Colonic mucosa (tissue), 4 donors: Measurements from ENCODE around the gene HABP2. TPM values are rescaled to one million over a fixed set of nuclear protein-coding genes. Genes with fewer than 3 reads are reported as not detected.

Experiments used
- DNase-seq: peaks from one replicate; pipeline ENCODE4 v3.0.0-alpha.2; 2020
- H3K27ac ChIP-seq: fragments of 200-600 bp; one replicate; pipeline ENCODE4 v1.8.0; 2021
- H3K27me3 ChIP-seq: fragments of 200-600 bp; one replicate; pipeline ENCODE4 v1.8.0; 2021
- H3K36me3 ChIP-seq: fragments of 200-600 bp; one replicate; pipeline ENCODE4 v1.8.0; 2021
- H3K4me1 ChIP-seq: fragments of 200-600 bp; one replicate; pipeline ENCODE4 v1.8.0; 2021; ENCODE audit warnings: mild to moderate bottlenecking
- H3K4me3 ChIP-seq: fragments of 200-600 bp; one replicate; pipeline ENCODE4 v1.8.0; 2021
- H3K9ac ChIP-seq, 2 donors: one replicate each; pipeline ENCODE4 v1.7.0; 2013; ENCODE audit warnings: control low read depth in 2 of 2, low read depth in 2 of 2, low read length in 2 of 2
- H3K9me3 ChIP-seq: fragments of 200-600 bp; one replicate; pipeline ENCODE4 v1.8.0; 2021
- CTCF ChIP-seq: fragments of 200-600 bp; IDR thresholded peaks from one replicate; pipeline ENCODE4 v1.8.0; 2022; ENCODE audit warnings: antibody characterized with exemption, mild to moderate bottlenecking
- intact Hi-C: fragments of 100-400 bp; cut with DNase I; formaldehyde crosslinking; loops from one replicate; pipeline ENCODE4 v1.14.1; 2022
- total RNA-seq, 2 donors: library from RNA; stranded (reverse); fragmentation: NEBNext Ultra II Directional in 1 of 2; extraction: Animal tissue kit (Norgen Biotek cat#: 25700) in 1 of 2; gene quantifications; one replicate each; pipeline ENCODE4 v1.2.1, GENCODE V29; 2021
- donor health status: healthy.
- donor health status: DM: no; HTN: no; CAD: no.
- donor health status: DM: no; HTN: no; CAD: no.

HABP2 gene
- total RNA-seq, 2 donors from 2014 or later, result 0.79 TPM; not detected in 1

DNA sequence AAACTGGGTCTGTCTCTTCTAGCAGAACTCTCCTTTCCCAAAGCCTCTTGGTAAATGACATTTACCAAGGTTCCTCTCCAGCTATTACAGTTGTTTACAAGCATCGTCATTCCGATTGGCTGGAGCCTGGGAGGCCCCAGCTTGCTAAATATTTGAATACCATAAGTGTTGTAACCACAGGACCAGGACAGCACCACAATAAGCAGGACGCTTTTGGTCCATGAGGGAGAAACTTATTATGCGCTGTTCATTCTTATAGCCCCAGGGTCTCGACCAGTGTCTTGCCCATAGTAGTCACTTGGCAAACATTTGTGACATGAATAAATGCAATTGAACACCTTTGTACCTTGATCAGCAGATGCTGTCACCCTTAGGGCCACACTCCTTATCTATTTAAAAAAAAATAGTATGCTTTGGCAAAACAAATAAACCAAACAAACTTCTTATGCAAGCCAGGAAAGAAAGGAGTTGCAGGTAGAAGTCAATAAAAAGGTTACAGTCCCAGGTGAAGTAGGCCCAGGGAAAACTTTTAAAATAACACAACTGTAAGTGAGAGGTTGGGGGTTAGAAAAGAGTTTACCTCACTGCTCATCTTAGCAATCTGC, 78.2 kb downstream of the HABP2 start:
- Histone ChIP-seq H3K9me3 (no peaks in the 10 kb centered on the region), H3K36me3 (no peaks in the 10 kb centered on the region), H3K4me1 (peaks cover 13% of the 10 kb centered on the region), H3K9ac (no peak overlapping the region), H3K27ac (no peak overlapping the region), H3K27me3 (no peaks in the 10 kb centered on the region), H3K4me3 (no peak overlapping the region)
- intact Hi-C loops, result no loop called here
- DNase-seq, result no peak
- no peak for TF ChIP-seq CTCF

DNA sequence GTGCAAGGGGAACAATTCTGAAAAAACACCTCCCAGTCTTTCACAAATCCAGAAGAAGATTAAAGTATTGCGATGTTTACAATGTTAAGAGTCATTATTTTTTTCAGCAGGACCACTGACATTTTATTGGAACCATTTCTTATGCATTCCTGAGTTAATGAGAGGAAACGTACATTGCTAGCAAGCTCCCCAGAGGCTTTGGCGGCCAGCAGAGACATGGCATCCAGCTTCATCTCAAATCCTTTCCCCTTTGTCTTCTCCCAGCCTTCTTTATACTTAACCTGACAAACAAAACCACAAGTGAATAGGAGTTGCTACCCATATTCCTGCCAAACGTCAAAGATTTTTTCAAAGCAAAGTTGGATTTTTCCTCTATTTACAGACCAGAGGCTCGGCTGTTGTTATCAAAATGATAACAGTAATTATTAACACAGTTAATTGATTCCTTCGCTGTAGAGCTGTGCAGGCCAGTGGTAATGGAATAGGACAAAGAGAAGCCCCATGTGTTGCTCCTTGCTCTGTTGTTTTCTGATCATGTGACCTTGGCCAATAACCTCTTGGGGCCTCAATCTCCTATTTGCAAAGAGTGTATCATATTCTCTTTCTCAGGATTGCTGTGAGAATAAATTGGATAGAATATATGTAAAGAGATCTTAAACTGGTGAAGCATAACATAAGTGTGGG, 79.0 kb downstream of the HABP2 start:
- H3K27ac ChIP-seq, result no peak overlapping the region
- H3K4me3 ChIP-seq, result no peak overlapping the region
- intact Hi-C loops, result no loop called here
- DNase-seq, result no peak
- H3K27me3 ChIP-seq, result no peaks in the 10 kb centered on the region
- no peak for TF ChIP-seq CTCF
- H3K36me3 ChIP-seq, result no peaks in the 10 kb centered on the region
- H3K4me1 ChIP-seq, result peaks cover 13% of the 10 kb centered on the region
- no peaks in the 10 kb centered on the region for H3K9me3 ChIP-seq
- H3K9ac ChIP-seq, result no peak overlapping the region

Other genes starting within 250 kb of the HABP2 start
- gene NRAP, start 111.0 kb downstream of the HABP2 start, total RNA-seq, result 1 to 10 TPM; 1.1 to 1.3 TPM
- gene CASP7, start 126.9 kb downstream of the HABP2 start, total RNA-seq, result 100 to 1,000 TPM in 1 of 2 donors, 10 to 100 TPM in 1; 76.9 to 139 TPM
- gene PLEKHS1, start 198.6 kb downstream of the HABP2 start, total RNA-seq, result 10 to 100 TPM in 1 of 2 donors, under 1 TPM in 1; 0.84 to 13.3 TPM